ENCODE results near the gene RAD54L. TPM values are rescaled to one million over a fixed set of nuclear protein-coding genes. Genes with fewer than 3 reads are reported as not detected.

RAD54L gene
- total RNA-seq (ENCODE audit: unreplicated experiment), result 9.3 TPM
- long read RNA-seq, partial matches to known transcripts, result 0 of 2 reads
- long read RNA-seq, other reads (novel, unspliced or antisense), result 0 of 2 reads

- peaks cover 6% of the 10 kb centered on the region for H3K36me3 Mint-ChIP-seq (ENCODE audit: low read depth, unreplicated experiment)
- H3K4me3 Mint-ChIP-seq (ENCODE audit: unreplicated experiment), result peak within 1 kb of the TSS; percentile 97
- no peak for TF ChIP-seq CTCF (IDR thresholded peaks at IDR 0.05; ENCODE audit: unreplicated experiment)
- H3K27ac Mint-ChIP-seq (ENCODE audit: unreplicated experiment), result peak within 1 kb of the TSS; percentile 72
- H3K9me3 Mint-ChIP-seq (ENCODE audit: unreplicated experiment), result no peaks in the 10 kb centered on the region
- H3K4me1 Mint-ChIP-seq (ENCODE audit: unreplicated experiment), result peaks cover 9% of the 10 kb centered on the region
- H3K27me3 Mint-ChIP-seq (ENCODE audit: unreplicated experiment), result peaks cover 10% of the 10 kb centered on the region
- DNase-seq (ENCODE audit: low spot score), result peak; percentile 93
These were observed at the start of gene RAD54L for GRCh38 chr1:46247436-46248121. TSS of gene RAD54L (plus strand) at chr1:46247763. CDS start at chr1:46248406, 643 bp downstream.

- Mint-ChIP-seq H3K36me3 (ENCODE audit: low read depth, unreplicated experiment) (peaks cover 22% of the 10 kb centered on the region), H3K4me3 (ENCODE audit: unreplicated experiment) (peak within 1 kb of the TSS; percentile 89), H3K27ac (ENCODE audit: unreplicated experiment) (no peak within 1 kb of the TSS), H3K9me3 (ENCODE audit: unreplicated experiment) (no peaks in the 10 kb centered on the region), H3K27me3 (ENCODE audit: unreplicated experiment) (peaks cover 4% of the 10 kb centered on the region), H3K4me1 (ENCODE audit: unreplicated experiment) (peaks cover 12% of the 10 kb centered on the region)
- no peak for TF ChIP-seq CTCF (IDR thresholded peaks at IDR 0.05; ENCODE audit: unreplicated experiment)
- peak; percentile 72 for DNase-seq (ENCODE audit: low spot score)
These were observed 49.4 kb upstream of the RAD54L start, which contains the start of gene POMGNT1 for GRCh38 chr1:46197964-46198811. TSS of gene POMGNT1 (minus strand) at chr1:46198434. CDS start at chr1:46197821, 613 bp downstream.

- peaks cover 15% of the 10 kb centered on the region for H3K4me1 Mint-ChIP-seq (ENCODE audit: unreplicated experiment)
- peaks cover 19% of the 10 kb centered on the region for H3K36me3 Mint-ChIP-seq (ENCODE audit: low read depth, unreplicated experiment)
- DNase-seq (ENCODE audit: low spot score), result no peak
- no peak for TF ChIP-seq CTCF (IDR thresholded peaks at IDR 0.05; ENCODE audit: unreplicated experiment)
- no peak overlapping the region for H3K27ac Mint-ChIP-seq (ENCODE audit: unreplicated experiment)
- no peaks in the 10 kb centered on the region for H3K9me3 Mint-ChIP-seq (ENCODE audit: unreplicated experiment)
- H3K27me3 Mint-ChIP-seq (ENCODE audit: unreplicated experiment), result peaks cover 4% of the 10 kb centered on the region
- H3K4me3 Mint-ChIP-seq (ENCODE audit: unreplicated experiment), result no peak overlapping the region
These were observed 48.3 kb upstream of the RAD54L start for GRCh38 chr1:46199233-46199749.

GRCh38 chr1:46203738-46204405 is 43.7 kb upstream of the RAD54L start:
- H3K4me3 Mint-ChIP-seq (ENCODE audit: unreplicated experiment), result peak overlapping the region; percentile 86
- peaks cover 2% of the 10 kb centered on the region for H3K27me3 Mint-ChIP-seq (ENCODE audit: unreplicated experiment)
- no peak for DNase-seq (ENCODE audit: low spot score)
- no peak overlapping the region for H3K27ac Mint-ChIP-seq (ENCODE audit: unreplicated experiment)
- H3K36me3 Mint-ChIP-seq (ENCODE audit: low read depth, unreplicated experiment), result no peaks in the 10 kb centered on the region
- H3K9me3 Mint-ChIP-seq (ENCODE audit: unreplicated experiment), result no peaks in the 10 kb centered on the region
- H3K4me1 Mint-ChIP-seq (ENCODE audit: unreplicated experiment), result peaks cover 15% of the 10 kb centered on the region
- no peak for TF ChIP-seq CTCF (IDR thresholded peaks at IDR 0.05; ENCODE audit: unreplicated experiment)
